Central memory CD8-positive, alpha-beta T cell (primary cell): ENCODE measurements around the gene SLC9A4.

Source experiments
- ATAC-seq: fragments of 150-1000 bp; cut with Tn5 transposase; replicated peaks from 2 replicates; pipeline ENCODE4 v1.10.0; 2022; ENCODE audit warnings: mild to moderate bottlenecking, moderate FRiP score, moderate number of reproducible peaks; ENCODE audit not compliant: poor library complexity, severe bottlenecking; ENCODE audit errors: extremely low read depth
- DNase-seq, 2 donors: peaks; one replicate each; pipeline ENCODE4 v3.0.0; 2021; ENCODE audit warnings: low spot score in 2 of 2
- H3K27ac Mint-ChIP-seq: one replicate; pipeline ENCODE4 v1.8.0; 2022; ENCODE audit warnings: low read depth, mild to moderate bottlenecking, moderate library complexity, mixed read lengths
- H3K27me3 Mint-ChIP-seq: one replicate; pipeline ENCODE4 v1.8.0; 2022; ENCODE audit warnings: mixed read lengths
- H3K36me3 Mint-ChIP-seq: one replicate; pipeline ENCODE4 v1.8.0; 2022; ENCODE audit warnings: mild to moderate bottlenecking, moderate library complexity, mixed read lengths; ENCODE audit not compliant: insufficient read depth
- H3K4me1 Mint-ChIP-seq: one replicate; pipeline ENCODE4 v1.8.0; 2022; ENCODE audit warnings: mixed read lengths
- H3K4me3 Mint-ChIP-seq: one replicate; pipeline ENCODE4 v1.8.0; 2022; ENCODE audit warnings: mild to moderate bottlenecking, moderate library complexity, mixed read lengths
- H3K9me3 Mint-ChIP-seq: one replicate; pipeline ENCODE4 v1.8.0; 2022; ENCODE audit warnings: mixed read lengths

Gene SLC9A4

GRCh38 chr2:102438111-102438510 is 34.9 kb upstream of the SLC9A4 start:
- no peaks in the 10 kb centered on the region for H3K9me3 Mint-ChIP-seq
- peak; percentile 70 for ATAC-seq
- no peak for DNase-seq
- peaks cover 2% of the 10 kb centered on the region for H3K36me3 Mint-ChIP-seq
- no peak overlapping the region for H3K27ac Mint-ChIP-seq
- H3K4me1 Mint-ChIP-seq, result peaks cover 21% of the 10 kb centered on the region
- no peaks in the 10 kb centered on the region for H3K27me3 Mint-ChIP-seq
- H3K4me3 Mint-ChIP-seq, result no peak overlapping the region

- Mint-ChIP-seq H3K36me3 (peaks cover 2% of the 10 kb centered on the region), H3K4me3 (no peak overlapping the region), H3K27me3 (no peaks in the 10 kb centered on the region), H3K27ac (no peak overlapping the region), H3K4me1 (peaks cover 23% of the 10 kb centered on the region), H3K9me3 (no peaks in the 10 kb centered on the region)
- DNase-seq, result no peak
- ATAC-seq, result no peak
Observed at GRCh38 chr2:102438578-102438977, 34.4 kb upstream of the SLC9A4 start.

- DNase-seq (no peak), ATAC-seq (no peak)
- H3K4me3 Mint-ChIP-seq, result no peak overlapping the region
- H3K36me3 Mint-ChIP-seq, result peaks cover 2% of the 10 kb centered on the region
- H3K27me3 Mint-ChIP-seq, result no peaks in the 10 kb centered on the region
- H3K9me3 Mint-ChIP-seq, result no peaks in the 10 kb centered on the region
- H3K4me1 Mint-ChIP-seq, result peaks cover 23% of the 10 kb centered on the region
- H3K27ac Mint-ChIP-seq, result no peak overlapping the region
Observed at GRCh38 chr2:102439065-102439695, 33.8 kb upstream of the SLC9A4 start.

- H3K27ac Mint-ChIP-seq, result no peak overlapping the region
- DNase-seq, result peak in 1 of 2 donors; percentile 30
Observed at GRCh38 chr2:102442967-102443828, 29.8 kb upstream of the SLC9A4 start.

GRCh38 chr2:102444233-102444632 is 28.8 kb upstream of the SLC9A4 start:
- peaks cover 3% of the 10 kb centered on the region for H3K36me3 Mint-ChIP-seq
- H3K4me1 Mint-ChIP-seq, result peaks cover 5% of the 10 kb centered on the region
- H3K4me3 Mint-ChIP-seq, result no peak overlapping the region
- no peaks in the 10 kb centered on the region for H3K27me3 Mint-ChIP-seq
- DNase-seq, result no peak
- H3K27ac Mint-ChIP-seq, result no peak overlapping the region
- no peak for ATAC-seq
- no peaks in the 10 kb centered on the region for H3K9me3 Mint-ChIP-seq

More at GRCh38 chr2:102442967-102443828, 29.8 kb upstream of the SLC9A4 start:
- ATAC-seq, result peak; percentile 64
- Mint-ChIP-seq H3K4me1 (peaks cover 5% of the 10 kb centered on the region), H3K27me3 (no peaks in the 10 kb centered on the region), H3K9me3 (no peaks in the 10 kb centered on the region), H3K4me3 (no peak overlapping the region), H3K36me3 (peaks cover 2% of the 10 kb centered on the region)

GRCh38 chr2:102446936-102447335 is 26.1 kb upstream of the SLC9A4 start:
- H3K9me3 Mint-ChIP-seq, result no peaks in the 10 kb centered on the region
- ATAC-seq (no peak), DNase-seq (no peak)
- no peak overlapping the region for H3K27ac Mint-ChIP-seq
- H3K36me3 Mint-ChIP-seq, result peaks cover 5% of the 10 kb centered on the region
- no peak overlapping the region for H3K4me3 Mint-ChIP-seq
- no peaks in the 10 kb centered on the region for H3K27me3 Mint-ChIP-seq
- peaks cover 5% of the 10 kb centered on the region for H3K4me1 Mint-ChIP-seq

DNA sequence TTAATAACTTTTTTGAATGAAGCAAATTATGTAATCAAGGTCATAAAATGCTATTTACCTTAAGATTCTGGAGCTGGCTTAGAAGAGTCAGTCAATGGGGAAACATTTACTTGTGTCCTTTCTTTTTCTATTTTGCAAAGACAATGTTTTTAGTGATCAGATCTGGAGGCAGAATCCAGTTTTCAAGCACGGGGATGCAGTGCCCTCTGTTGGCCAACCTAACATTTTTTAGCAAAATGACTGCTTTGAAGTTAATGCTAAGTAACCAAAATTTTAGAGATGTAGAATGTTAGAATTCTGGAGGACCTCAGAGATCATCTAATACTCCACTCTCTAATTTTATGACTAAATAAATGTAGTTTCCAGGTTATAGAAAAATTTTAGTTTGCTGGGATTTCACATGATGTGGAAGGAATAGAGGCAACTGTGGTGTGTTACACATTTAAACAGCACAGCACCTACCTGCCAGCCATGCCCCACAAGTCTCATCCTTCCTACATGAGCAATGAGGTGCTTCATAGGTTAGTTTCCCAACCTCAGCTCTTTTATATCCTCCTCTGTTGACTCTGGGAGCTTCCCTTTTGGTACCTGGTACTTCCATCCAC is 23.6 kb upstream of the SLC9A4 start:
- H3K36me3 Mint-ChIP-seq, result peaks cover 5% of the 10 kb centered on the region
- DNase-seq (peak; percentile 38 to 52), ATAC-seq (no peak)
- H3K27me3 Mint-ChIP-seq, result peaks cover under 1% of the 10 kb centered on the region
- H3K27ac Mint-ChIP-seq, result no peak overlapping the region
- H3K9me3 Mint-ChIP-seq, result no peaks in the 10 kb centered on the region
- H3K4me1 Mint-ChIP-seq, result peaks cover 5% of the 10 kb centered on the region
- H3K4me3 Mint-ChIP-seq, result no peak overlapping the region

GRCh38 chr2:102451968-102452367 is 21.1 kb upstream of the SLC9A4 start:
- peaks cover 3% of the 10 kb centered on the region for H3K36me3 Mint-ChIP-seq
- DNase-seq (no peak), ATAC-seq (no peak)
- H3K9me3 Mint-ChIP-seq, result no peaks in the 10 kb centered on the region
- no peak overlapping the region for H3K27ac Mint-ChIP-seq
- peaks cover 18% of the 10 kb centered on the region for H3K27me3 Mint-ChIP-seq
- H3K4me3 Mint-ChIP-seq, result no peak overlapping the region
- H3K4me1 Mint-ChIP-seq, result peaks cover 5% of the 10 kb centered on the region

DNA sequence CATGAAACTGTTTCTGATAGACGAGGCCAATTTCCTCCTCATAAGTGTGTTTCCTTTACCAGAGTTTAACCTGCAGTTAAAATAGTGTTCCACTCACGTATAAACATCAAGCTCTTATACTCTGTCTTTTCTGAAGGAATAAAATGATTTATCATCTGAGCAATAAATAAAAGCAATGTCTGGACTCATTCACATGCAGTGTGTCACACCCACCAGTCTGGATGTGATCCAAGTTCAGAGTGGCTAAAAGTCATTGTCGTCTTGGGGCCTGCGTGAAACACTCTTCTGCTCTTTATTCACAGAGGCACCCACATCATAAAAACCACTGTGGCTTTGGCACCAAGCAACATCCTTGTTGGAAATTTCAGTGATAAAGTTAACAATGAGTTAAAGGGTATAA is 19.5 kb upstream of the SLC9A4 start:
- Mint-ChIP-seq H3K4me3 (no peak overlapping the region), H3K27ac (no peak overlapping the region), H3K9me3 (no peaks in the 10 kb centered on the region), H3K4me1 (peaks cover 5% of the 10 kb centered on the region), H3K27me3 (peaks cover 18% of the 10 kb centered on the region), H3K36me3 (peaks cover 3% of the 10 kb centered on the region)
- no peak for ATAC-seq
- DNase-seq, result no peak

GRCh38 chr2:102455061-102455670 is 17.9 kb upstream of the SLC9A4 start:
- DNase-seq, result no peak
- no peaks in the 10 kb centered on the region for H3K9me3 Mint-ChIP-seq
- H3K36me3 Mint-ChIP-seq, result peaks cover 2% of the 10 kb centered on the region

DNA sequence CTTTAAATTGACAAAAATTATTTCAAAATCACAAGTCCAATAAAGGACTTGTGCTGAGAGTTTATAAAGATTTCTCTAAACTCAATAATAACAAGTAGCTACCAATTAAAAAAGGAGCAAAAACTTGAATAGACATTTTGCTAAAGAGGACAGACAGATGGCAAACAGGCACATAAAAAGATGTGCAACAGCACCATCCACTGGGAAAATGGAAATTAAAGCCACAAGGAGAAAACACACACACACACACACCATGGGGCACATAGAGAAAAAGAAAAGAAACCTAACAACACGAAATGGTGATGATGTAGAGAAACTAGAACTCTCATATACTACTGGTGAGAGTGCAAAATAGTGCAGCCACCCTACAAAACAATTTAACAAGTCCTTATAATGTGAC is 12.6 kb upstream of the SLC9A4 start:
- Mint-ChIP-seq H3K4me3 (no peak overlapping the region), H3K27me3 (peaks cover 18% of the 10 kb centered on the region), H3K27ac (no peak overlapping the region), H3K9me3 (no peaks in the 10 kb centered on the region), H3K36me3 (no peaks in the 10 kb centered on the region), H3K4me1 (no peaks in the 10 kb centered on the region)
- DNase-seq, result no peak
- ATAC-seq, result no peak

More at GRCh38 chr2:102455061-102455670, 17.9 kb upstream of the SLC9A4 start:
- Mint-ChIP-seq H3K27ac (no peak overlapping the region), H3K4me3 (no peak overlapping the region), H3K27me3 (peaks cover 18% of the 10 kb centered on the region), H3K4me1 (peaks cover 5% of the 10 kb centered on the region)
- ATAC-seq, result no peak

DNA sequence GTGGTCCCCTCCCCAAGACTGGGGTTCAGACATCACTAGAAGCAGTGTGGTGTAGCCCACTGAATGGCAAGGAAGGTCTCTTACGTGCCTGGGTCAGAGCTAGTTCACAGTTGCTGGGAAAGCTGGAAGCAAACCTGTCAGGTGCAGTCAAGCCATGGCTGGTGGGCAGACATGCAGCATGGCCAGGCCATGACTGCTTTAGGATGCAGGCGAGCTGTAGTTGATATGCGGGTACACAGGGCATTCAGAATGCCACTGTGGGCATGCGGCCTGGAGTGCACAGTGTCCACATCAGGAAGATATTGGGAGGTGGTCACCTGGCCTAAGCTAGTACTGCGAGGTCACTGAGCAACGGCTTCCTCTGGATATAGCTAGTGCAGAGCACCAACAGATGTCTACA is 11.8 kb upstream of the SLC9A4 start:
- Mint-ChIP-seq H3K27ac (no peak overlapping the region), H3K4me3 (no peak overlapping the region), H3K36me3 (no peaks in the 10 kb centered on the region), H3K9me3 (no peaks in the 10 kb centered on the region), H3K4me1 (no peaks in the 10 kb centered on the region), H3K27me3 (peaks cover 11% of the 10 kb centered on the region)
- no peak for ATAC-seq
- no peak for DNase-seq
